GM19193 (cell line): ENCODE results near the gene CDK5RAP2.

Experiments
- POLR2A ChIP-seq: IDR thresholded peaks from 4 replicates; pipeline ENCODE4 v1.6.1; 2011; ENCODE audit not compliant: insufficient read depth, insufficient read length; ENCODE audit errors: extremely low read depth

The CDK5RAP2 gene

GRCh38 chr9:120474591-120475243, 105.2 kb downstream of the CDK5RAP2 start:
- no peak for TF ChIP-seq POLR2A

GRCh38 chr9:120473608-120474007, 106.4 kb downstream of the CDK5RAP2 start:
- no peak for TF ChIP-seq POLR2A

GRCh38 chr9:120465685-120466407, 114.1 kb downstream of the CDK5RAP2 start:
- no peak for TF ChIP-seq POLR2A

- no peak for TF ChIP-seq POLR2A
Measured at GRCh38 chr9:120464887-120465421, 115.0 kb downstream of the CDK5RAP2 start.

GRCh38 chr9:120464176-120464886, 115.6 kb downstream of the CDK5RAP2 start:
- no peak for TF ChIP-seq POLR2A

GRCh38 chr9:120463765-120464164, 116.2 kb downstream of the CDK5RAP2 start:
- no peak for TF ChIP-seq POLR2A

- TF ChIP-seq POLR2A, result no peak
Measured at GRCh38 chr9:120456218-120456617, 123.7 kb downstream of the CDK5RAP2 start.

GRCh38 chr9:120454467-120454866, 125.5 kb downstream of the CDK5RAP2 start:
- no peak for TF ChIP-seq POLR2A

- TF ChIP-seq POLR2A, result no peak
Measured at GRCh38 chr9:120453792-120454191, 126.2 kb downstream of the CDK5RAP2 start.

GRCh38 chr9:120452631-120453030, 127.3 kb downstream of the CDK5RAP2 start:
- TF ChIP-seq POLR2A, result no peak

GRCh38 chr9:120450916-120451315, 129.1 kb downstream of the CDK5RAP2 start:
- no peak for TF ChIP-seq POLR2A

- no peak for TF ChIP-seq POLR2A
Measured at GRCh38 chr9:120449566-120449965, 130.4 kb downstream of the CDK5RAP2 start.

GRCh38 chr9:120447959-120448500, 131.9 kb downstream of the CDK5RAP2 start:
- no peak for TF ChIP-seq POLR2A

- no peak for TF ChIP-seq POLR2A
Measured at GRCh38 chr9:120446671-120447070, 133.3 kb downstream of the CDK5RAP2 start.

GRCh38 chr9:120443976-120444375, 136.0 kb downstream of the CDK5RAP2 start:
- TF ChIP-seq POLR2A, result no peak
